GM18858 (cell line): ENCODE data around the gene FAM47E.

ENCODE experiments used
- ATAC-seq: cut with Tn5 transposase; IDR thresholded peaks from one replicate; pipeline ENCODE4 v1.9.1; 2021; ENCODE audit not compliant: unreplicated experiment

Gene FAM47E

DNA sequence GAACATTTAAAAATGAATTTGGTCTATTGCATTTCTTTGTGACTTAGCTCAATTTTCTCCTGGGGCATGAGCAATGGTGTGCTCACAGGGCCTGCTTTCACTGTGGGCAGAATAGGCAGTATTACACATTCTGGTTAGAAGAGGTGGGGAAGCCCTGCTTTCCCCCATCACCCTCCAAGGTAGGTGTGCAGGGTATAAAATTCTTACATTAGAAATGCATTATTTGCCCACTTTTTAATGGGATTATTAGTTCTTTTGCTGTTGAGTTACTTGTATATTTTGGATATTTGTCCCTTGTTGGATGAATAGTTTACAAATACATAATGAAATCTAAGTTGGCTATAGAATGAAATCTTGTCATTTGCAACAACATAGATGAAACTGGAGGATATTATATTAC lies 46.7 kb downstream of the FAM47E start:
- ATAC-seq, result no peak

DNA sequence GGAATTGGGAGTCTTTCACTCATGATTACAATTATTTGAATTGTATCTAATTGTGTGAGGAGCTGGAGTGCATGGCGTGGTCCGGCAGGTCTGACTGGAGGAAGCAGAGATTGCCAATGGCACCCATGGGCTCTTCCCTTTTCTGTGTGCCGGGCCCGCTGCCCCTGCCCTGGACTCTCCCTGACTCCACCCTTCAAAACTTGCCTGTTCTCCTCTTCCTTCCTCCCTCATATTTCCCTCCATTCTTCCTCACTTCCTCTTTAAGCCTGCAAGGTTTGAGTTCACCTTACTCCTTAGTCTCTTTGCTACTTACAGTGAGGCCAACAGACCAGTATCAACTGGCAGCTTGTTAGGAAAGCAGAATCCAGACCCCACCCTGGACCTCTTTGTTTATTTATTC lies 48.5 kb downstream of the FAM47E start:
- ATAC-seq, result no peak

GRCh38 chr4:76301068-76301774 lies 49.7 kb downstream of the FAM47E start:
- ATAC-seq, result peak; percentile 99

- no peak for ATAC-seq
Observed at GRCh38 chr4:76301775-76302162, 50.2 kb downstream of the FAM47E start.

- no peak for ATAC-seq
Observed at GRCh38 chr4:76302826-76303438, 51.4 kb downstream of the FAM47E start.

GRCh38 chr4:76305033-76305687 lies 53.6 kb downstream of the FAM47E start:
- no peak for ATAC-seq

- ATAC-seq, result no peak
Observed at GRCh38 chr4:76305971-76306881, 54.7 kb downstream of the FAM47E start, which contains the start of gene STBD1. STBD1 (plus strand) TSS chr4:76306733; CDS start chr4:76306770, 37 bp downstream.

- no peak for ATAC-seq
Observed at GRCh38 chr4:76306882-76307659, 55.5 kb downstream of the FAM47E start.

DNA sequence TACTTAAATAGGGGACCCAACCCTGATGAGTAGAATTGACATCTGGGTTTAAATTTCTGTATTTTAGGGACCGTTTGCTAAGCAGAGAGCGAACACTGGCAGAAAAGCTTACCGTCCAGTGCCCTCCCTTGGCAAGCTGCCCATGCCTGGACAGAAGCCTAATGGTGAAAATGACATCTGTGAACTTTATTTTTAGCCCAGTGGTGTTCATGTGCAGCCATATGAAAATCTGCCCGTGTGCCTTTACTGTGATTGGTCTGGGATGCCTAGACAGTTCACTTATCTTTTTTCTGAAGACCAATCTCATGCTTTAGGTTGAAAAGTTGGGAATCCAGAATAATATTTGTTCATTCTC lies 56.1 kb downstream of the FAM47E start:
- ATAC-seq, result no peak

DNA sequence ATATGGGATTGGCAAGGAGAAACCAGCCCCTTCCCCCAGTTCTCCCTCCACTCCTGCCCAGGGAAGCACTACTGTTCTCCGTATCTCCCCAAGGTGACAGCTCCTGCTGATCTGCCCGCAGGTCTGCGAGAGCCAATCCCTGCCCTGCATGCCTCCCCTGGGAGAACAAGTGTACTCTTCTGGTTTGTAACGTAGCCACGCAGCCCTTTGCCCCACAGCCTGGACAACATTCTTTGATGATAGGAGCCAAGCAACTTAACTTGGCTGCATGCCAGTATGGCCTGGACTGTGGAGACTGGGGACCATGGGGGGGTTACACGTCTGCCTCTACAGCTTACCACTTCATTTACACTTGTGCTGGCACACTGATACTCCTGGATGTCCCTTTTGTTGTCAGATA lies 57.0 kb downstream of the FAM47E start:
- no peak for ATAC-seq

DNA sequence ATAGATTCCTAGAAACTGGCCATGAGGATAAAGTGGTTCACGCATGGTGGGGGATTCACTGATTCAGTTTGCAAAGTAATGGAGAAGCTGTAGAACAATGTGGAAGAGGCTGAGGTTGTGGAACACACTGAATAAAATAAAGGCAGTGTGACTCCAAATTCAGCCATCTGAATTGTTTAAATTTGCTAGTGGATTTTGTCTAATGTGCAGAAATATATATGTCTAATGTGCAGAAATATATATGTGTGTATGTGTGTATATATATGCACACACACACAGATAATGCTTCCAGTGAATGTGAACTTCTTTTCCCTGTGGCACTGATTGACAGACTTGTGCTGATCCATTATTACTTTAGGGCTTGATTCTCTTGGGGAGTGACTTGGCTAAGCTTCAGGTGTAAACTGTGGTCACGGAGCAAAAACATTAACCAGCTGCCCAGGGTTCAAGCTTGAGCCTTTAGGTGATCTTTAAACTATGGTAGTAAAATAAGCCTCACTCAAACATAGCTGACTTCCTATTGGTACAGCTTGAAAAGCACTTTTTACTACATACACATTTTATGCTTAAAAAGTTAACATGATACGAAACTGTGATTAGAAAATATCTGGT lies 58.5 kb downstream of the FAM47E start:
- ATAC-seq, result no peak

GRCh38 chr4:76310683-76311082 lies 59.2 kb downstream of the FAM47E start:
- ATAC-seq, result no peak

DNA sequence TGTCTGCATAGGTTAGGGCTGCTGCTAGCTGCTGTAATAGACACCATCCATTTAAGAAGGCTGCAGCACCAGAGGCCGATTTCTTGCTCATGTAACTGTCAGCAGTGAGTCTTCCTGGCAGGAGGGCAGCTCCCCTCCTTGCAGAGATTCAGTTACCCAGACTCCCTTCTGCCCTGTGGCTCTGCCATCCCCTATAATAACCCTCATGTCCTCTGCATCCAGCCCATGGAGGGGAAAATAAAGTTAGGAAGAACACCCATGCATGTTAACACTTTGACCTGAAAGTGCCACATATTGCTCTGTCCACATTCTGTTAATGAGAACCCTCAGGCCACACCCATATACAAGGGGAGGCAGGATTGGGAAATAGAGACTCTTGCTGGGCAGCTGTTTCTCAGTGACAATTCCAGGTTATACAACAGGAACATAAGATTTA lies 60.4 kb downstream of the FAM47E start:
- ATAC-seq, result no peak

- no peak for ATAC-seq
Observed at GRCh38 chr4:76312457-76312856, 60.9 kb downstream of the FAM47E start.

- no peak for ATAC-seq
Observed at GRCh38 chr4:76313547-76313946, 62.0 kb downstream of the FAM47E start.

- no peak for ATAC-seq
Observed at GRCh38 chr4:76315267-76315918, 63.9 kb downstream of the FAM47E start.

DNA sequence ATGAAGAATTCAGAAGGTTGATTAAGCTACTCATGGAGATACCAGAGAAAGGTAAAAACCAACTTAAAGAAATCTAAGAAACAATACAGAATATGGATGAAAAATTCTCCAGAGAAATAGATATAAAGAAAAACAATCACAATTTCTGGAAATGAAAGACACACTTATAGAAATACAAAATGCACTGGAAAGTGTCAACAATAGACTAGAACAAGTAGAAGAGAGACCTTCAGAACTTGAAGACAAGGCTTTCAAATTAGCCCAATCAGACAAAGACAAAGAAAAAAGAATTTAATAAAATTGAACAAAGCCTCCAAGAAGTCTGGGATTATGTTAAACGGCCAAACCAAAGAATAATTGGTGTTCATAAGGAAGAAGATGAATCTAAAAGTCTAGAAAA lies 64.6 kb downstream of the FAM47E start:
- no peak for ATAC-seq

DNA sequence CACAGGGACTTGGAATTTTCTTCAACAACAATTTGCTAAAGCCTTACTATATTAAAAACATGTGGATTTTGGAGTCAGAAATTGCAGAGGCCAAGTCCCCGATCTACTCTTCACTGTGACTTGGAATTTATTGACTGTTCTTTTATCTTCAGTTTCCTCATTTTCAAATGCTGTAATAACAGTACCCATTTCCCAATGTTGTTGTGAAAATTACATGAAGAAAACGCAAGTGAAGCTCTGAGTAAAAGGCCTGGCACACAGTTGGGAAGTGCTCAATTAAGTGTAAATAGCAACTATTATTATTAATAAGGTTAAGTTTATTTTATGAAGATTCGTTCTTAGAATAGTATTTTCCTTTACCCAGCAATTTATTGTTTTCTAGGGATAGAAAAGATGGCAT lies 70.7 kb downstream of the FAM47E start:
- ATAC-seq, result no peak

DNA sequence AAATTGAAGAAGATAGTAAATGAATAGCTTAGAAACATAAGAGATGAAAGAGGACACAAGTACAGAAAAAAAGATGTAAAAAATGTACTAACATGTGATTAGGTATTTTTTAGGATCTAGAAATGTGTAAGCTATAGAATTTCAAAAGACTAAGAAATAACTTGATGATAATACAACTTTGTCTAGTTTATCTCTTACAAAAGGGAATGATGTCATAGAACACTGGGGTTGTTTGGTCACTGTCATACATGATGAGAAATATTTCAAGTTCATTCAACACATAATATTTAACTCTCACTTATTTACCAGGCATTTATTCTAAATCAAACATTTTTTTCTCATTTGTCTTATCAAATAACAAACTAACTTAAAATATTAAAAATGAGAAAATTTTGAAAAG lies 73.6 kb downstream of the FAM47E start:
- ATAC-seq, result no peak

GRCh38 chr4:76326515-76326914 lies 75.0 kb downstream of the FAM47E start:
- ATAC-seq, result no peak
